UCSD-AML1 (cell line): ENCODE data around the gene SLAMF7.
"Not testable (repeated sequence)": the region's sequence is repeated elsewhere in the genome, so short reads cannot be mapped to it uniquely, and the experiment has no call there.

Experiments
- DNase-seq: peaks from one replicate; lab custom pipeline; 2025; ENCODE audit not compliant: unreplicated experiment; lab: John Stamatoyannopoulos, UW

Gene SLAMF7

DNA sequence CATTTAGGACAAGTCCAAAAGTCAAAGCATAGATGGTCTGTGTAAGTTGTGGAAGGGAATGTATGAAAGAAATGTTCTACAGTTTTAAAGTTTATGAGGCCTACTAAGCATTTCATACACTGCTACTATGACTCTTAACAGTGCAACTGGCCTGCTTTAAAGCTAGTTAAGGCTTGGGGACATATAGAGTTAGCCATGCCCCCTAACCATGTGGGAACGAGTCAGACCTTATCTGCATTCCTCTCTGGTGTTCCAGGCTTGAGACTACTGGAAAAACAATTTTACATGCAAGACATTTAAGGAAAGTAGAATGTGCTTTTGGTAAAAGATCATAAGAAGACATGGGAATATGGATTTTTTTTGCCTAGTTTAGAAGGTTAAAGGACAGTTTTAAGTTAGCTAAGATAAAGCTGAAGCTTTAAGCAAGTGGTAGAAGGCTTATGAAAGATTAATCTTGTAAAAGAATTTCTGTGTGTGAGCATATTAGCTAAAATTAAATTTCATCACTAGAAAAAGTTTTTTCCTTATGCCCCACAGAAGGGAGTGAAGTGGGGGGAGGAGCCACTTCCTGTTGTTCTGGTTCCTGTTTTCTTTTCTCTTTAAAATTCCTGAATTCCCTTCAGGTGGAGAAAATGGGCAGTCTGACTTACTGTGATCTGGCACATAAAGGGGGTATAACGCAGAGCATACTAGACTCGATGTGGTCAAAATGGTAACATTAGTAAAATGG, 18.5 kb upstream of the SLAMF7 start:
- no peak for DNase-seq

DNA sequence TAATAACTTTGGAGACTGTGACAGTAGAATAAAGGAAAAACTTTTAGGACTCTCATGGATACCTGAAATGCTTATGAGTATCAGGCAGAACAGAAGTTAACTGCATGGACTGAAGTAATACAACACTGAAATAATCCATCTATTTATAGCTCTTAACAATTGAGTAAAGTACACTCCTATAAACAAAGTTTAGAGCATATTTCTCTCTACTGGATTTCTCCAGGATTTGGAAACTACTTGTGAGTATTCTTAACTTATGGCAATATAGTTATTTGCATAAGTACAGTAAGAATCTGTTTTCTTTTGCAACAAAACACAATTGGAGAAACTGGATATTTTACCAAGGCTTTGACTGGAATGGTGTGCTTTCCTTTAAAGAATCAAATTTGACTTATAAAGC, 17.6 kb upstream of the SLAMF7 start:
- DNase-seq = no peak

GRCh38 chr1:160722726-160723125, 16.3 kb upstream of the SLAMF7 start:
- peak; percentile 34 for DNase-seq

GRCh38 chr1:160723332-160723731, 15.7 kb upstream of the SLAMF7 start:
- no peak for DNase-seq

- no peak for DNase-seq
Observed at GRCh38 chr1:160724465-160725242, 14.4 kb upstream of the SLAMF7 start.

DNA sequence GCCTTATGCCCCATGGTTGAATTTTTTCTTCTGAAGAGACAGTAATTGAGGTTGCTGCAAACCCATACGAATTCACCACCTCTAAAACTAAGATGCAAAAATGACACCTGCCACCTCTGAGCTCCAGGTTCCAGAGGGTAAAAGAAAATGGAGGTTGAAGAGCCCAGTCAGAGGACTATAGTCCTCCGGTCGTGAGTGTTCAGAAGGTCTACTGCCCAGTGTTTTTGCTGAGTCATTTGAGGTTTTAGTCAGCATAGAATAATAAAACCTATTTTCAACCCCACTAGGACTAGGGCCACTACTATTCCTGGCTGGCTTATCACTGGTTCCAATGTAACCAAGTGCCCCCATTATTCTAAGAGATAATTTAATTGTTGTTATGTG, 12.9 kb upstream of the SLAMF7 start:
- no peak for DNase-seq

DNA sequence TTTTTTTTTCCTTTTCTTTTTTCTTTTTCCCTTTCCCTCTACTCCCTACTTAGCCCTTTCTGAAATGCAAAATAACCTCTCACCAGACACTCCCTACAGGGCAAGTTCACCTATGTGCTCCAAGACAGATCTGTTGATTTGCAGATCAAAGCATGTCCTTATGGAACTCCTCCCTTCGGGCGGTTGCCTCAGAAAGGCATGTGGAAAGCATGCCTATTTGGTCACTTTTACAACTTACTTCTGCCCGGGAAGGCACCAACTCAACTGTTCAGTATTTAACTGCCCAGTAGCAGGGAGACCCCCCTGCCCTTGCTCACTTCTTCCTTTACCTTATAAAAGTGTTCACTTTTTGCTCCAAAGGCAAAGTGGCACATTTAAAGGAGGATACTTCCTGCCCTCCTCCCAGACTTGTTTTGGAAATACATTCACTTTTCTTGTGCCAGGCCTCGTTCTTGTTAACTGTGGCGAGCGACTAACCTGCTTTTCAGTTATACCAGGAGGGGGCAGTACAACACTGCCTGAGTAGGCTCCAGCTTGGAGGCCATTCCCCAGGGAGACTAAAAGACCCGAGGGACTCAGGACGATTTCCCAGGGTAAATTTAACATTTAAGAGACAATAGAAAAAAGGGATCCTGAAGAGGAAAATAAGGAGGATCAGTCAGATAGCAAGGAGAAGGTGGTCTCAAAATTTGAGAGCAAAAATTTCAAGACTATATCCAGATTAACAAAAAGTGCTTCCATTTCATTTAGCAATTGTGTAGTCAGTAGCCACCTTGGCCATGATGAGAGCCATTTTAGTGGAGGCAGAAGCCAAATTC, 12.3 kb upstream of the SLAMF7 start:
- peak; percentile 65 for DNase-seq

DNA sequence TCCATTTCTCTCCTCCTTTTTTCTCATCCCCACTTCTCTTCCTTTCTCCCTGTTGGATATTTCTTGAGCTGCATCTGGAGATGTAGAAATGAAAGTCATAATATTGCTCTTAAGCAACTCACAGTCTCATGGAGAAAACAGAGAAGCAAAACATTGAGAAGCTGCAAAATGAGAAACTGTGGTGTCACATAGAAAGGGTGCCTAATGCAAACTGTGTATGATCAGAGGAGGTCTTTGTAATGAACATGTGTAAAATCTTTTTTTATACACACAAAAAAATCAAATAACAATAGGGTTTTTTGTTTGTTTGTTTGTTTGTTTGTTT, 11.8 kb upstream of the SLAMF7 start:
- DNase-seq = no peak

DNA sequence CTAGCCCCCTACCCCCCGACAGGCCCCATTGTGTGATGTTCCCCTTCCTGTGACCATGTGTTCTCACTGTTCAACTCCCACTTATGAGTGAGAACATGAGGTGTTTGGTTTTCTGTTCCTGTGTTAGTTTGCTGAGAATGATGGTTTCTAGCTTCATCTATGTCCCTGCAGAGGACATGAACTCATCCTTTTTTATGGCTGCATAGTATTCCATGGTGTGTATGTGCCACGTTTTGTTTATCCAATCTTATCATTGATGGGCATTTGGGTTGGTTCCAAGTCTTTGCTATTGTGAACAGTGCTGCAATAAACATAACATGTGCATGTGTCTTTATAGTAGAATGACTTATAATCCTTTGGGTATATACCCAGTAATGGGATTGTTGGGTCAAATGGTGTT, 7.5 kb upstream of the SLAMF7 start:
- not testable (repeated sequence) for DNase-seq

DNA sequence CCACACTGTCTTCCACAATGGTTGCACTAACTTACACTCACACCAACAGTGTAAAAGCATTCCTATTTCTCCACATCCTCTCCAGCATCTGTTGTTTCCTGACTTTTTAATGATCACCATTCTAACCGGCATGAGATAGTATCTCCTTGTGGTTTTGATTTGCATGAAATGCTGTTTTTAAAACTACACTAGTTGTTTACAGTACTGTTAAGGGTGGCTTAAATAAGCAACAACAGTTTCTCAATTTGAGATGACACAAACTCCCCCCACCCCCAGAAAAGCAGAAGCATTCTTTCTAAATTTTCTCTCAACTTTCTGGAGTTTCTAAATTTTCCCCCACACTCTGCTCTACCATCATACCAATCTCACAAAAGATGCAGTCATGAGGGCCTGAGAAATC, 7.1 kb upstream of the SLAMF7 start:
- DNase-seq = no peak

DNA sequence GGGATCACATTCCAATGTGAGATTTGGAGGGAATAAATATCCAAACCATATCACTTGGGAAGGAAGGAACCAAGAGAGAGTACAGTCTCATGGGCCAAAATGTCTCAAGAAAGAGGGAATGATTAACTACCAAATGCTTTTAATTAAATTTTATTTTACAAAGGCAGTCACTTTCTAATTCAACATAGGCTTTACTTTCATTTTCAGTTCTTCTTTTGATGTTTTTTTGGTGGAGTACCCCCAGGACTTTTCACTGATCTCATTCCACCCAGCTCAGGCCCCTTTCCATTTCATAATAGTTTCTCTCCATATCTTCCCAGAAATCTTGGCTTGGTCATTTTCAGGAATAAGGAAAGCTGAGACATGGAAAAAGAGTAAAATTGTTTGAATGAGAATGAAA, 5.1 kb upstream of the SLAMF7 start:
- no peak for DNase-seq

GRCh38 chr1:160734301-160734700, 4.7 kb upstream of the SLAMF7 start:
- DNase-seq = no peak

- no peak for DNase-seq
Observed at GRCh38 chr1:160738271-160738670, 776 bp upstream of the SLAMF7 start.

DNA sequence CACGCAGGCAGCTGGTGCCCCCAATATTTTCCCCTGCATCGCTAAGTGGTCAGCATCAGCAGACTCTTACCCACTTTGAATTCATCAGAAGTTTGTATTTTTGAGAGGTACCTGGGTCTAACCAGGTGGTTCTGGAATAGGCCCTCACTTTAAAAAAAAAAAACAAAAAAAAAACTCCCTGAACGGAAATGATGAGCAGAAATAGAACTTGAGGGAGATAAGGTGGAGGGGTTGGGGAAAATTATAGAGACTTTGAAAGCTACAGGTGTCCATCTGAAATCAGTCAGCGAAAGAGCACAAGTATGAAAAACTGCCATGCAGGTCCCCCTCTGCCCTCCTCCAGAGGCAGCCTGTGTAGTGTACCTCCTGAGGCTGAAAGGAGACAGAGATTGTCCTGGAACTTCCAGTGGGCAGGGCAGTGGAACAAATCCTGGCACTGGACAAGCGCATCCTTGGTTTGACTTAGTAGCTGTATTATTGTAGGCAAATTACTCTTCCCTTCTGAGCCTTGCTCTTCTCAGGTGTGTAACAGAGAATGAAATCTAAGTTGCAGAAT, 1.2 kb downstream of the SLAMF7 start:
- DNase-seq = no peak

DNA sequence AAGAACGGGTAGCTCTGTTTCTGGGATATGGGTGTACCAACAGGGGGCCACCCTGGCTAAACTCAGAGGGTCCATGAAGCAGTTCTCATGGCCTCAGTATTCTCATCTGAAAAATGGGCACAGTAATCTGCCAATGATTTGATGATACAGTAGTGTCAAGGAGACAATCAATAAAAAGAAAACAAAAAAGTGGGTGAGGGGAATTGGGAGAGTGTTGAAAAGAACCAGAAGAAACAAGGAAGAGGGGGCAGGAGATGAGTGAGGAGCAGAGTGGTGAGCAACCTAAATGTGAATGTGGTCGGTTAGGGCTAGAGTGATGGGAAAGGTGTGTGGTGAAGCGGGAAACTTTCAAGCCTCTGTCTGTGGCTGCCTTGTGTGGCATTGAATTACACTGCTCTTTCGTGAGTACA, 2.0 kb downstream of the SLAMF7 start:
- no peak for DNase-seq

DNA sequence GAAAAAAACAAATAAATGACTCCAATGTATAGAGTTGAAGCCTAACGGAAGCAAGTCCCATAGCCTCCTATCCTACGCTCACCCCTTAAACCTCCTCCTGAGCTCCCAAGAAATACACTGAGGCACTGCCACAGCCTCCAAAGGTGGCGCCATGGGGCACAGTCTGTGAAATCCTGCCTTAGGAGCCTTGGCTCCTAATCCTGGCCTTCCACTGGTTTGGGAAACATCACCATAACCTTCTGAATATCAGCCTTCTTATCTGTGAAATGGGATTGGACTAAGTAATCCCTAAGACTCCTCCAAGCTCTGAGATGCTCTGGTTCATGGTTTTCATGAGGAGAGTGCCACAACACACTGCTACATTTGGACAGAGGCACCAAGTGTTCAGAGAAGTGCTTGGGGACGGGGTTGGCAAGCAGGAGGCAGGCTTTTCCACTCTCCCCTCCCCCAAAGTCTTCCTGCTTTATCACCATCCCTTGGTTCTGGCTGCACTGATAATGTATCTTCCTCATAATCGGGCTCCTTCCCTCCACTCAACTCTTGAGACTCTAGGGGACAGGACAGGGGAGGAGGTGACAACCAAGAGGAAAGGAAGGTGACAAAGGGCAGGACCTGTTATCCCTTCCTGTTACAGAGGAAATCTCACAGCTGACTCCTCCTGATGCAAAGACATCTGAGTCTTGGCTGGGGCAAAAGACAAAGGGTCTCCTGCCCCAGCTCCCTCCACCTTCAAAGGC, 2.7 kb downstream of the SLAMF7 start:
- no peak for DNase-seq

GRCh38 chr1:160742428-160743127, 3.5 kb downstream of the SLAMF7 start:
- no peak for DNase-seq

DNA sequence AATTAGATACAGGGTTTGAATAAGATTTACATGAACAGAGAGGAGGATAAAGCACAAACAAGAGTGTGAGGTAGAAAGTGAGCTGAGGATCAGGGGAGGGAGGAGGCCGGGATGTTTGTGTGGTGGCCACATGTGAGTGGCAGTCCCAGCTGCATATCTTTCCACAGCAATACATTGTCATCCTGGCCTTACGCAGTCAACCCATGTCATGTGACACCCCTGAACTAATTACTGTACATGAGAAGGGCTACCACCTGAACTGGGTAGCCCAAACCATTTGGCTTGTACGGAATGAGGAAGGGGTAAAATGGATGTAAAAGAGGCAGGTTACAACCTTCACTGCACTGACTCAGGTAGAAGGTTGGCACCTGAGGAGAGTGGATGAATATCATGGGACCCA, 4.2 kb downstream of the SLAMF7 start:
- DNase-seq = no peak

GRCh38 chr1:160744199-160744851, 5.3 kb downstream of the SLAMF7 start:
- no peak for DNase-seq
